Neural cell (in vitro differentiated cells): ENCODE measurements around the gene MAB21L4.

Experiments
- CTCF ChIP-seq: fragments of 450-650 bp; IDR thresholded peaks from 2 replicates; pipeline ENCODE4 v1.5.1; 2014; ENCODE audit warnings: antibody characterized with exemption, mild to moderate bottlenecking, moderate library complexity; ENCODE audit not compliant: poor library complexity, severe bottlenecking
- EP300 ChIP-seq: fragments of 450-650 bp; conservative IDR thresholded peaks from 2 replicates; pipeline ENCODE4 v1.6.1; 2014; ENCODE audit warnings: antibody characterized with exemption, mild to moderate bottlenecking, moderate library complexity; ENCODE audit not compliant: poor library complexity, severe bottlenecking
- EZH2 ChIP-seq: fragments of 200-600, 300-800 bp; shearing (Covaris generic), sonication (generic); IDR thresholded peaks from 2 replicates; pipeline ENCODE4 v1.6.1; 2014; ENCODE audit warnings: antibody characterized with exemption, low read length, borderline replicate concordance, mild to moderate bottlenecking; ENCODE audit not compliant: insufficient read depth, poor library complexity, severe bottlenecking
- MXI1 ChIP-seq: fragments of 450-650 bp; conservative IDR thresholded peaks from 2 replicates; pipeline ENCODE4 v1.6.1; 2014; ENCODE audit warnings: antibody characterized with exemption, mild to moderate bottlenecking; ENCODE audit not compliant: poor library complexity, severe bottlenecking
- POLR2AphosphoS5 ChIP-seq: IDR thresholded peaks from 2 replicates; pipeline ENCODE4 v1.6.1; 2012
- RAD21 ChIP-seq: fragments of 450-650 bp; conservative IDR thresholded peaks from 2 replicates; pipeline ENCODE4 v1.6.1; 2014; ENCODE audit warnings: antibody characterized with exemption, mild to moderate bottlenecking, moderate library complexity
- SMC3 ChIP-seq: fragments of 450-650 bp; conservative IDR thresholded peaks from 2 replicates; pipeline ENCODE4 v1.6.1; 2014; ENCODE audit warnings: antibody characterized with exemption, mild to moderate bottlenecking, moderate library complexity; ENCODE audit not compliant: poor library complexity
- TAF1 ChIP-seq: IDR thresholded peaks from 2 replicates; pipeline ENCODE4 v1.6.1; 2012; ENCODE audit warnings: low read depth
- TF ChIP-seq, protein P1 (sequence below): IDR thresholded peaks from 2 replicates; pipeline ENCODE4 v1.6.1; 2012; ENCODE audit warnings: borderline replicate concordance

DNA sequence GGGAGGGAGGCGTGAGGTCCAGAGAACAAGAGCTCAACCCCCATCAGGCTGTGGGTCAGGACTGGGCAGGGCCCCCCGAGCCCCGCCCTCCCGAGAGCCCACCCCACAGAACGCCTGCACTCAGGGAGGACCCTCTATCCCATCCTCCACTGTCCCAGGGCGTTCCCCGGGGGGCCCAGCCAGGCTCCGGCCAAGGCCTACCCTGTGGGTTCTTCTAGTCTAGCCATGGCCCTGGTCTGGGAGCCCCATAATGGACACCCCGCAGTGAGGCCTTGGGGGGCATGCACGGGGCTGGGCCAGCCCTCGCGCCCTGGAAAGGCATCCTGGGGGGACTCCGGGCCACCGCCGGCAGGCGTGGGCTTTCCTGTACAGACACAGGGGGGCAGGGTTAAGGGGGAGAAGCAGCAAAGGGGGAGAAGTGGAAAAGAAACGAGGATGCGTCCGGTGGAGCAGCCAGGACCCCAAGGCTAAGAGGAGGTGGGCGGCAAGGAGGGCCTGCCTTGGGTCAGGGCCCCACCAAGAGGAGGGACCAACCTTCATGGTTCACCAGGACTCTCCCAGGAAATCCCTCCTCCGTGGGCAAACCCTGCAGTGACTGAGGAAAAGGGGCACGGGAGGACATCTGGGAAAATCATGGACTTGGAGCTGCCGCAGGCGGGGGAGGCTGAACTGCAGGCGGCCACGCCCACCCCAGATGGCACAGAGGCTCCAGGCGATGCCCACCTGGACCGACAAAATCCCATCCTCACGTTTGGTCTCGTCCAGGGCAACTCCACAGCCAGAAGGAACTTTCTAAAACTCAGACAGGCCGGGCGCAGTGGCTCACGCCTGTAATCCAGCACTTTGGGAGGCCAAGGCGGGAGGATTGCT lies 7.5 kb upstream of the MAB21L4 start:
- TF ChIP-seq, protein P1, sequence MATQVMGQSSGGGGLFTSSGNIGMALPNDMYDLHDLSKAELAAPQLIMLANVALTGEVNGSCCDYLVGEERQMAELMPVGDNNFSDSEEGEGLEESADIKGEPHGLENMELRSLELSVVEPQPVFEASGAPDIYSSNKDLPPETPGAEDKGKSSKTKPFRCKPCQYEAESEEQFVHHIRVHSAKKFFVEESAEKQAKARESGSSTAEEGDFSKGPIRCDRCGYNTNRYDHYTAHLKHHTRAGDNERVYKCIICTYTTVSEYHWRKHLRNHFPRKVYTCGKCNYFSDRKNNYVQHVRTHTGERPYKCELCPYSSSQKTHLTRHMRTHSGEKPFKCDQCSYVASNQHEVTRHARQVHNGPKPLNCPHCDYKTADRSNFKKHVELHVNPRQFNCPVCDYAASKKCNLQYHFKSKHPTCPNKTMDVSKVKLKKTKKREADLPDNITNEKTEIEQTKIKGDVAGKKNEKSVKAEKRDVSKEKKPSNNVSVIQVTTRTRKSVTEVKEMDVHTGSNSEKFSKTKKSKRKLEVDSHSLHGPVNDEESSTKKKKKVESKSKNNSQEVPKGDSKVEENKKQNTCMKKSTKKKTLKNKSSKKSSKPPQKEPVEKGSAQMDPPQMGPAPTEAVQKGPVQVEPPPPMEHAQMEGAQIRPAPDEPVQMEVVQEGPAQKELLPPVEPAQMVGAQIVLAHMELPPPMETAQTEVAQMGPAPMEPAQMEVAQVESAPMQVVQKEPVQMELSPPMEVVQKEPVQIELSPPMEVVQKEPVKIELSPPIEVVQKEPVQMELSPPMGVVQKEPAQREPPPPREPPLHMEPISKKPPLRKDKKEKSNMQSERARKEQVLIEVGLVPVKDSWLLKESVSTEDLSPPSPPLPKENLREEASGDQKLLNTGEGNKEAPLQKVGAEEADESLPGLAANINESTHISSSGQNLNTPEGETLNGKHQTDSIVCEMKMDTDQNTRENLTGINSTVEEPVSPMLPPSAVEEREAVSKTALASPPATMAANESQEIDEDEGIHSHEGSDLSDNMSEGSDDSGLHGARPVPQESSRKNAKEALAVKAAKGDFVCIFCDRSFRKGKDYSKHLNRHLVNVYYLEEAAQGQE: no peak
- TF ChIP-seq CTCF: no peak
- no peak for TF ChIP-seq MXI1
- no peak for TF ChIP-seq POLR2AphosphoS5
- TF ChIP-seq SMC3: no peak
- no peak for TF ChIP-seq EP300
- TF ChIP-seq RAD21: no peak
- TF ChIP-seq EZH2: no peak
- no peak for TF ChIP-seq TAF1
